GM12891 (cell line): ENCODE results near the gene MVB12B.

Source experiments
- DNase-seq: peaks from one replicate; pipeline ENCODE4 v3.0.0; 2011; ENCODE audit warnings: low spot score; ENCODE audit not compliant: insufficient read length
- FAIRE-seq: peaks from 2 replicates; lab custom pipeline; 2011; peaks lifted over from hg19 to GRCh38; lab: Jason Lieb, UNC
- PAX5 ChIP-seq: IDR thresholded peaks from 2 replicates; pipeline ENCODE4 v1.6.1; 2011; ENCODE audit warnings: low read length, moderate library complexity, mild to moderate bottlenecking; ENCODE audit not compliant: insufficient read depth, severe bottlenecking
- POLR2A ChIP-seq: IDR thresholded peaks from 2 replicates; pipeline ENCODE4 v1.6.1; 2011; ENCODE audit warnings: low read depth, low read length, control low read depth
- POLR2AphosphoS5 ChIP-seq: IDR thresholded peaks from 2 replicates; pipeline ENCODE4 v1.6.1; 2011; ENCODE audit warnings: low read depth, low read length, control low read depth
- POU2F2 ChIP-seq: IDR thresholded peaks from 2 replicates; pipeline ENCODE4 v1.6.1; 2011; ENCODE audit warnings: low read depth, mild to moderate bottlenecking, control low read depth, low read length, moderate library complexity
- SPI1 ChIP-seq: IDR thresholded peaks from 2 replicates; pipeline ENCODE4 v1.6.1; 2011; ENCODE audit warnings: low read depth, low read length, control low read depth
- TAF1 ChIP-seq: IDR thresholded peaks from 2 replicates; pipeline ENCODE4 v1.6.1; 2011; ENCODE audit warnings: low read depth, low read length, control low read depth

The MVB12B gene

GRCh38 chr9:126438741-126439401 is 112.2 kb downstream of the MVB12B start:
- DNase-seq (no peak), FAIRE-seq (no peak)
- TF ChIP-seq PAX5 = no peak
- TF ChIP-seq POLR2AphosphoS5 = no peak
- TF ChIP-seq POLR2A = no peak
- TF ChIP-seq SPI1 = no peak
- no peak for TF ChIP-seq TAF1
- no peak for TF ChIP-seq POU2F2

- DNase-seq (no peak), FAIRE-seq (no peak)
- no peak for TF ChIP-seq TAF1
- TF ChIP-seq POLR2A = no peak
- no peak for TF ChIP-seq SPI1
- TF ChIP-seq POU2F2 = no peak
- TF ChIP-seq PAX5 = no peak
- TF ChIP-seq POLR2AphosphoS5 = no peak
Observed at GRCh38 chr9:126439402-126439765, 112.8 kb downstream of the MVB12B start.

- TF ChIP-seq POU2F2 (no peak), TAF1 (no peak), POLR2AphosphoS5 (no peak), POLR2A (no peak), PAX5 (no peak)
- FAIRE-seq (no peak), DNase-seq (no peak)
Observed at GRCh38 chr9:126439883-126440653, 113.4 kb downstream of the MVB12B start.

DNA sequence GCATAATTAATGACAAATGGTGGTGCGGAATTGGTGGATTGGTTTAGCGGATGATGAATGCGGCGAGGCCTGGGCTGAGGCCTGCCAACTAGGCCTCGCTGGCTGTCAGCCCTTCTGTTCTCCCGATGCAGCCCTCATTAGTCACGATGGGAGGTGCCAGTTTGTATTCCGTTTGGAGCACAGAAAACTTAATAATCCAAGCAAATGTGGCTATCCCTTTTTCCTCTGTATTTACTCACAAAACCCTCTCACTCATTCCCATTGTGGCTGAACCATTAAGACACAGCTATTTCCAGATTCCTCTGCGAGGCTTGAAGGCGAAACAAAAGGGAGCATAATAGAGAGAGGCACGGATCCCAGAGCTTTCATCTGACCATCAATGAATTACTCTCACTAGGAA is 114.3 kb downstream of the MVB12B start:
- FAIRE-seq = no peak
- TF ChIP-seq SPI1 (no peak), POU2F2 (no peak), TAF1 (no peak), PAX5 (no peak), POLR2AphosphoS5 (no peak), POLR2A (no peak)
- DNase-seq = no peak

- DNase-seq (no peak), FAIRE-seq (no peak)
- TF ChIP-seq SPI1 (no peak), POLR2AphosphoS5 (no peak), POU2F2 (no peak), POLR2A (no peak), PAX5 (no peak), TAF1 (no peak)
Observed at GRCh38 chr9:126442636-126443035, 116.0 kb downstream of the MVB12B start.

DNA sequence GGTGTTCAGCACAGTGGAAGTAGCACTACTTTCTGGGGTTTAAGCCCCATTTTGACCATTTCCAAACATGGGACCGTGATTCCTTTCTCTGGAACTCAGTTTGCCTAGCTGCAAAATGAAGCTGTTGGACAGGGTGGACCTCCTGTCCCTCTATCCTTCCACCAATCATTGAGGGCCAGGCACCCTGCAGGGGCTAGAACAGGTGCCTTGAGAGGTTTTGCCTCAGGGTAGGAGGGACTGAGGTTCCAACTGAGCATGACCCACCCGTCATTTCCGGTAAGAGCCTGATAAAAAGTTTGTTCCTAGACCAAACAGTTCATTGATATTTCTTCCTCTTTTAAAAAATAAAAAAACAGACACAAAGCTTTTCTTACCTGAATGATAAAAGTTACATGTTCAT is 116.5 kb downstream of the MVB12B start:
- TF ChIP-seq POLR2A (no peak), POU2F2 (no peak)
- DNase-seq (no peak), FAIRE-seq (no peak)

DNA sequence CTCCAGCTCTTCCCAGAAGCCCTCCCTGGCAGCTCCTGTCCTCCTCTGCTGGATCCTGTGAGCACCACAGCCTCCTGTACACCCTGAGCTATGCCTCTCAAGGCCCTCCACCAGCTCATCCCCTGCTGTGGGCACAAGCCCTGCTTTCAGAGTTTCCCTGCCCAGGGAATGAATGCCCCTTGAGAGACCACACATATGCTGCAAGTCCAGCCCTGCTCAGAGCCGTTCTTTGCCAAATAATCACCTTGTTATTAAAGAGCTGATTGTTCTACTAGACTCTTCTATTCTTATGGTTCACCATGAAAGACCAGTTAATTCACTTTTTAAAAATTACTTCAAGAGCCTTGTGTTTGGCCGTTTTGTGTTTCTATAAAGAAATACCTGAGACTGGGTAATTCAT is 121.5 kb downstream of the MVB12B start:
- TF ChIP-seq PAX5 (no peak), SPI1 (no peak), TAF1 (no peak)
- DNase-seq (no peak), FAIRE-seq (no peak)

DNA sequence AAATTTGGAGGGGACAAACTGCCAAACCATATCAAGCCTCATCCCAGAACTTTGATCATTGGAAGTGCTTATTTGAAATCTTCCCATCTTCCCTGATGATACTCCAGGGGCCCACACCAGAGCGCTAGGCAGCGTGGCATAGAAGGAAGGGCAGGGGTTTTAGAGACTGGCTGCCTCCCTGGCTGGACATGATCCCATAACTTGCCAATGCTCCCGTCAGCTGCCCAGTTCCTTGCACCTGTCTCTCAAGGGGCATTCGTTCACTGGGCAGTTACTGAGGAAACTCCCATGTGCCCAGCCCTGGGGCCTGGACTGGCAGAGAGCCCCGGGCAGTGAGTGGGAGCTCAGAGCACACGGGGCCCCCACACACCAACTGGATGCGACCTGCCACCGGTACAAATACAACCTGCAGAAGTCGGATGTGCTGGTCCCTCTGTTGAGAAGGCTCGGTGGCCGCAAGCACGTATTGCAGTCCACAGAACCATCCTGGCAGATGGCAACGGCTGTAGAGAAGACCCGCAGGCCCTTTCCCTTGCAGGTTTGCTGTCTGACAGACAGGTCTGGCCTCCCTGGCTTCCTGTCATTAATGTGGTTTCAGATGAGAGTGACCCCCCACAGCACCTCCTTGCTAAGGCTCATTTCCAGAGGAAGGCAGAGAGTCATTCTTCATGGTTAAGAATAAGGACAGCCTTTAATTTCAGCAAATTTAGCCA is 122.4 kb downstream of the MVB12B start:
- no peak for FAIRE-seq
- no peak for TF ChIP-seq SPI1
- no peak for TF ChIP-seq POLR2AphosphoS5
- TF ChIP-seq POU2F2 = no peak
- no peak for TF ChIP-seq POLR2A
- no peak for TF ChIP-seq PAX5
- no peak for TF ChIP-seq TAF1
- DNase-seq = no peak

DNA sequence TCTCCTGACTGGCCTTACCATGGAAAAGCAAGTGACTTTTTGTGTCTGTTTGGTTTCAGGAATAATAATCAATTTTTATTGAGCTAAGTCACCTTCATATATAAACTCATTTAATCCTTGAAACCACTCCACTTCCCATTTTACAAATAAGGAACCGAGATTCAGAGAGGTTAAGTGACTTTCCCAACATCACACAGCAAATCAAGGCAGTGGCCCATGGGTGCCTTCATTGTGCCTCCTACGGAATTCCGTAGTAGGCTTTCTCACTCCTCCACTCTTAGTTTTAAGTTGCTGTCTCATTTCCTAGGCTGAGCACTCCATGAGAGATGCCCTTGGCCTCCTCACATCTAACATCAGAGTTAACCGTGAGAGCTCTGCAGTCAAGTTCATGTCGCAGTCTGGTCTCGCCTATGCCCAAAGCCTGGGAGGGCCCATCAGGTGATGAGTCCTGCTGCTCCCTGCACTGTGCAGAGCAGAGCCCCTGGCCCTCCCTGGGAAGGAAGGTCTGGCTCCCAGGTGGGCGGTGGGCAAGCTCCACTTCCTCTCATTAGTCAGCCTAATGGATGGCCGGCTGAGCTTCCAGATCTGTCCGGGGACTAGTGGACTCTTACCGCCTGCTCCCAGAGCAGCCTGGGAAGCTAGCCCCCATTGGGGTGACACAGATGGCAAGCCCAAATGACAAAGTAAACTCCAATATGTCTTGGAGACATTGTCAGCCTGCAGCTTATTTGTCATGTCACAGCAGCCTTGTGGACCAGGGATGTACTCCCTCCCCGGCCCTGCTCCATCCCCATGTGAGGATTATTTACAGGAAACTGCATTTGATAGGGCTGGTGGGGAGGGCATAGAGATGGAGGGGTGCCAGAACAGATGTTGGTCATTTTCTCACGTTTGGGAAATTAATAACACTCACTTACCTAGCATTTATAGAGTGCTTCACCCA is 123.4 kb downstream of the MVB12B start:
- DNase-seq (no peak), FAIRE-seq (no peak)
- TF ChIP-seq POU2F2 (no peak), TAF1 (no peak), PAX5 (no peak), SPI1 (no peak), POLR2A (no peak), POLR2AphosphoS5 (no peak)
